NCI-H2196 treated with DMSO at 0.1 percent for 48 hours (cell line): ENCODE data around the gene FBXO31.
"Not testable (repeated sequence)": the region's sequence is repeated elsewhere in the genome, so short reads cannot be mapped to it uniquely, and the experiment has no call there.

Experiments
- DNase-seq: peaks from one replicate; lab custom pipeline; 2025; ENCODE audit not compliant: unreplicated experiment; lab: John Stamatoyannopoulos, UW

The FBXO31 gene

GRCh38 chr16:87344931-87345631, 38.5 kb downstream of the FBXO31 start:
- no peak for DNase-seq

GRCh38 chr16:87344165-87344930, 39.2 kb downstream of the FBXO31 start:
- no peak for DNase-seq

GRCh38 chr16:87343753-87344050, 39.9 kb downstream of the FBXO31 start:
- no peak for DNase-seq

- DNase-seq: no peak
Measured at GRCh38 chr16:87342978-87343752, 40.4 kb downstream of the FBXO31 start.

GRCh38 chr16:87342504-87342903, 41.1 kb downstream of the FBXO31 start:
- no peak for DNase-seq

GRCh38 chr16:87340198-87340597, 43.4 kb downstream of the FBXO31 start:
- no peak for DNase-seq

GRCh38 chr16:87339724-87340105, 43.9 kb downstream of the FBXO31 start:
- not testable (repeated sequence) for DNase-seq

- DNase-seq: no peak
Measured at GRCh38 chr16:87339086-87339723, 44.4 kb downstream of the FBXO31 start.

- DNase-seq: no peak
Measured at GRCh38 chr16:87338155-87338765, 45.3 kb downstream of the FBXO31 start.

- no peak for DNase-seq
Measured at GRCh38 chr16:87337262-87337771, 46.3 kb downstream of the FBXO31 start.

- no peak for DNase-seq
Measured at GRCh38 chr16:87336434-87337240, 46.9 kb downstream of the FBXO31 start.

GRCh38 chr16:87335625-87336433, 47.7 kb downstream of the FBXO31 start:
- DNase-seq: no peak

GRCh38 chr16:87334651-87335624, 48.6 kb downstream of the FBXO31 start:
- DNase-seq: no peak

- no peak for DNase-seq
Measured at GRCh38 chr16:87333581-87334331, 49.8 kb downstream of the FBXO31 start.

GRCh38 chr16:87333101-87333500, 50.5 kb downstream of the FBXO31 start:
- no peak for DNase-seq

- no peak for DNase-seq
Measured at GRCh38 chr16:87332150-87332549, 51.4 kb downstream of the FBXO31 start.

GRCh38 chr16:87331241-87331801, 52.3 kb downstream of the FBXO31 start:
- DNase-seq: no peak
